Heart left ventricle (tissue), 16 donors: ENCODE results near the gene KCNK6. TPM values are rescaled to one million over a fixed set of nuclear protein-coding genes. Genes with fewer than 3 reads are reported as not detected.

Source experiments
- ATAC-seq, 4 donors: fragments of 200-7000 bp; cut with Tn5 transposase; one replicate each; pipeline ENCODE4 v1.9.1; 2020 to 2022; ENCODE audit warnings: moderate library complexity in 4 of 4, mild to moderate bottlenecking in 3 of 4, moderate number of reproducible peaks in 1 of 4
- DNase-seq, 5 donors: peaks; one replicate each; pipeline ENCODE4 v3.0.0-alpha.2; 2020
- H3K27ac ChIP-seq, 12 donors: fragments of 200-600 bp; sonication (generic) in 4 of 12; one replicate each; pipeline versions ENCODE4 v1.5.0 to v1.8.0; 2016 to 2022; ENCODE audit warnings: mild to moderate bottlenecking in 2 of 12
- H3K27me3 ChIP-seq, 9 donors: fragments of 200-600 bp; sonication (generic) in 2 of 9; one replicate each; pipeline versions ENCODE4 v1.5.1 to v1.8.0; 2016 to 2022; ENCODE audit warnings: mild to moderate bottlenecking in 3 of 9
- H3K36me3 ChIP-seq, 9 donors: fragments of 200-600 bp; sonication (generic) in 2 of 9; one replicate each; pipeline versions ENCODE4 v1.5.0 to v1.8.0; 2018 to 2022; ENCODE audit warnings: mild to moderate bottlenecking in 2 of 9
- H3K4me1 ChIP-seq, 12 donors: fragments of 200-600 bp; sonication (generic) in 4 of 12; one replicate each; pipeline versions ENCODE4 v1.5.0 to v1.8.0; 2016 to 2022; ENCODE audit warnings: mild to moderate bottlenecking in 3 of 12
- H3K4me3 ChIP-seq, 12 donors: fragments of 200-600 bp; sonication (generic) in 4 of 12; one replicate each; pipeline versions ENCODE4 v1.5.0 to v1.8.0; 2017 to 2022; ENCODE audit warnings: mild to moderate bottlenecking in 9 of 12, moderate library complexity in 4 of 12
- H3K9me3 ChIP-seq, 12 donors: fragments of 200-600 bp; sonication (generic) in 4 of 12; one replicate each; pipeline versions ENCODE4 v1.5.0 to v1.8.0; 2016 to 2022; ENCODE audit warnings: mild to moderate bottlenecking in 1 of 12
- POLR2A ChIP-seq, 2 donors: fragments of 450-650 bp; IDR thresholded peaks; one replicate each; pipeline ENCODE4 v1.6.1; 2017; ENCODE audit warnings: antibody characterized with exemption in 2 of 2, mild to moderate bottlenecking in 2 of 2, moderate library complexity in 2 of 2
- WGBS, 4 donors: extraction: QIAGEN DNeasy Blood & Tissue Kit in 2 of 4; methylation state at CpG; one replicate each; pipeline versions ENCODE4 v1.1.5 to v1.1.7; 2013 to 2018; 5-methylcytosine and 5-hydroxymethylcytosine counted together
- intact Hi-C, 10 donors: fragments of 100-400 bp; cut with DNase I; formaldehyde crosslinking; loops; one replicate each; pipeline versions ENCODE4 v1.11.1 to v1.14.2; 2022
- polyA plus RNA-seq, 2 donors: library from polyadenylated mRNA; stranded (reverse); fragments of 200-250 nt; gene quantifications; one replicate each; pipeline ENCODE4 v1.2.3, GENCODE V29; 2013
- total RNA-seq, 9 donors: library from RNA; depleted of rRNA in 2 of 9; stranded (reverse); fragments of >200 nt in 2 of 9; fragmentation: NEBNext Ultra II Directional in 3 of 9; extraction: Animal tissue kit (Norgen Biotek cat#: 25700) in 3 of 9; gene quantifications; one replicate each; pipeline versions ENCODE4 v1.1.0 to v1.2.4, GENCODE V29; 2016 to 2023
- TF ChIP-seq, protein P1 (sequence below), 12 donors: fragments of 200-600 bp; sonication (generic) in 4 of 12; IDR thresholded peaks; one replicate each; pipeline versions ENCODE4 v1.5.0 to v1.8.0; 2018 to 2022; ENCODE audit warnings: antibody characterized with exemption in 12 of 12, mild to moderate bottlenecking in 5 of 12
- donor health status: ischemic (EF 13 %, LVEDD 7.1; RV severe dilation, severe dysfunction).
- donor health status: healthy with polysubstance abuse.
- donor health status: DM: no; HTN: yes; CAD: no.
- donor health status: DM: no; HTN: no; CAD: no.
- donor health status: ischemic (EF 25% LVEDD 6.9; RV normal size, moderate dysfunction).
- donor health status: ischemic (EF 25% LVEDD 5.7; RV mildly dilated, moderate dysfunction).
- donor health status: healthy.
- donor health status: DM: yes; HTN: yes; CAD: no.
- donor health status: ischemic (EF 35%, LVEDD 5.7; RV mildly dilated, moderate dysfunction).
- donor health status: nonischemic (EF 11% LVEDD 7.7; RV severe dilation, severe dysfunction).
- donor health status: DM: yes; HTN: yes; CAD: no.
- donor health status: PGD.
- donor health status: ischemic (EF 29% LVEDD 5.4; RV normal size, mild dysfunction).
- donor health status: nonischemic (EF 23%, LVEDD 6.1; RV moderate dilation, normal function).

Gene KCNK6
- total and polyA plus RNA-seq, 11 donors: 3.1 to 23.6 (median 6.7) TPM

- H3K27ac ChIP-seq: peak overlapping the region in 4 of 12 donors; percentile 15 to 31 (median 26)
- no peaks in the 10 kb centered on the region for H3K27me3 ChIP-seq
- H3K4me3 ChIP-seq: no peak overlapping the region
- no peak for TF ChIP-seq POLR2A (IDR thresholded peaks at IDR 0.05)
- TF ChIP-seq, protein P1, sequence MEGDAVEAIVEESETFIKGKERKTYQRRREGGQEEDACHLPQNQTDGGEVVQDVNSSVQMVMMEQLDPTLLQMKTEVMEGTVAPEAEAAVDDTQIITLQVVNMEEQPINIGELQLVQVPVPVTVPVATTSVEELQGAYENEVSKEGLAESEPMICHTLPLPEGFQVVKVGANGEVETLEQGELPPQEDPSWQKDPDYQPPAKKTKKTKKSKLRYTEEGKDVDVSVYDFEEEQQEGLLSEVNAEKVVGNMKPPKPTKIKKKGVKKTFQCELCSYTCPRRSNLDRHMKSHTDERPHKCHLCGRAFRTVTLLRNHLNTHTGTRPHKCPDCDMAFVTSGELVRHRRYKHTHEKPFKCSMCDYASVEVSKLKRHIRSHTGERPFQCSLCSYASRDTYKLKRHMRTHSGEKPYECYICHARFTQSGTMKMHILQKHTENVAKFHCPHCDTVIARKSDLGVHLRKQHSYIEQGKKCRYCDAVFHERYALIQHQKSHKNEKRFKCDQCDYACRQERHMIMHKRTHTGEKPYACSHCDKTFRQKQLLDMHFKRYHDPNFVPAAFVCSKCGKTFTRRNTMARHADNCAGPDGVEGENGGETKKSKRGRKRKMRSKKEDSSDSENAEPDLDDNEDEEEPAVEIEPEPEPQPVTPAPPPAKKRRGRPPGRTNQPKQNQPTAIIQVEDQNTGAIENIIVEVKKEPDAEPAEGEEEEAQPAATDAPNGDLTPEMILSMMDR (IDR thresholded peaks at IDR 0.05): no peak
- intact Hi-C loops: loop anchor here in 2 of 10 donors (2.0 to 5.0 kb wide), 2 partner anchors 35 to 37 kb away; partner anchors contain the start of genes KCNK6 (in 2 of the 2) and YIF1B (in 1 of the 2)
- H3K4me1 ChIP-seq: peaks cover 4 to 55% (median 40%) of the 10 kb centered on the region in 12 donors
- ATAC-seq (no peak), DNase-seq (no peak)
- H3K9me3 ChIP-seq: no peaks in the 10 kb centered on the region
- WGBS, 4 donors: 59 to 64% (median 62%) methylated on average over 7 of the region's 7 CpGs
- H3K36me3 ChIP-seq: no peaks in the 10 kb centered on the region
Measured at GRCh38 chr19:38281811-38282566, 37.7 kb upstream of the KCNK6 start.

- Histone ChIP-seq H3K4me1 (peaks cover 2 to 47% (median 29%) of the 10 kb centered on the region in 12 donors), H3K27ac (no peak overlapping the region), H3K9me3 (no peaks in the 10 kb centered on the region), H3K27me3 (no peaks in the 10 kb centered on the region), H3K4me3 (no peak overlapping the region), H3K36me3 (no peaks in the 10 kb centered on the region)
- ATAC-seq: no peak
- TF ChIP-seq, protein P1 (IDR thresholded peaks at IDR 0.05): no peak
- no peak for TF ChIP-seq POLR2A (IDR thresholded peaks at IDR 0.05)
- intact Hi-C loops: loop anchor here in 1 of 10 donors (5.0 kb wide), 1 partner anchor 34 kb away; the partner anchor contains the start of genes KCNK6 and YIF1B
- DNase-seq: peak in 1 of 5 donors; percentile 36
- 87 to 93% (median 90%) methylated on average over 8 of the region's 8 CpGs for WGBS, 4 donors
Measured at GRCh38 chr19:38283271-38283670, 36.4 kb upstream of the KCNK6 start.

- H3K9me3 ChIP-seq: no peaks in the 10 kb centered on the region
- DNase-seq: peak in 1 of 5 donors; percentile 46
- intact Hi-C loops: loop anchor here in 1 of 10 donors (5.0 kb wide), 1 partner anchor 33 kb away; the partner anchor contains the start of genes KCNK6 and YIF1B
- no peak overlapping the region for H3K4me3 ChIP-seq
- TF ChIP-seq, protein P1 (IDR thresholded peaks at IDR 0.05): no peak
- H3K27me3 ChIP-seq: no peaks in the 10 kb centered on the region
- ATAC-seq: peak in 3 of 4 donors; percentile 32 to 60 (median 53)
- no peaks in the 10 kb centered on the region for H3K36me3 ChIP-seq
- 72 to 82% (median 78%) methylated on average over 7 of the region's 7 CpGs for WGBS, 4 donors
- peaks cover 0 to 48% (median 20%) of the 10 kb centered on the region in 12 donors for H3K4me1 ChIP-seq
- H3K27ac ChIP-seq: peak overlapping the region in 2 of 12 donors; percentile 38 to 86
Measured at GRCh38 chr19:38284422-38284821, 35.2 kb upstream of the KCNK6 start.

DNA sequence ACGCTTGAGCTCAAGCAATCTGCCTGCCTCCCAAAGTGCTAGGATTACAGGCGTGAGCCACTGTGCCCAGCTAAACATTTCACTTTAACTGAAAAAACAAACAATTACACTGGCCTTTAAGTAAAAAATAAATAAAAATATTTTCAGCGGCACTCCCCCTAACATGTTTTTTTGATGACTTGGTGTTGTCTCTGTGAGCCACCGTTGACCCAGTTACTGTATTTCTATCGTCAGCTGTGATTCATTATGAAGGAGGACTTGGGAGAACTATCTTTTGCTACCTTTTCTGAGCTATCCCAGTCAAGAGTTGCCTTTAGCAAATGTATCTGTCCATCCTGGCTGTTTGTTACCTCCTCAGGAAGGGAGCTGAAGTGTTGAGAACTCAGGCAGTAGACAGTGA, 34.1 kb upstream of the KCNK6 start:
- ATAC-seq: no peak
- WGBS, 4 donors: 93 to 96% (median 94%) methylated on average over 5 of the region's 5 CpGs
- intact Hi-C loops: no loop called here
- H3K4me1 ChIP-seq: peaks cover 0 to 43% (median 10%) of the 10 kb centered on the region in 12 donors
- no peaks in the 10 kb centered on the region for H3K9me3 ChIP-seq
- H3K36me3 ChIP-seq: peaks cover 0 to 11% (median 0%) of the 10 kb centered on the region in 9 donors
- H3K27me3 ChIP-seq: no peaks in the 10 kb centered on the region
- H3K27ac ChIP-seq: no peak overlapping the region
- DNase-seq: no peak
- TF ChIP-seq POLR2A (IDR thresholded peaks at IDR 0.05): no peak
- TF ChIP-seq, protein P1 (IDR thresholded peaks at IDR 0.05): no peak
- no peak overlapping the region for H3K4me3 ChIP-seq
